GM12892 (cell line): Measurements from ENCODE around the gene CCL8. TPM values are rescaled to one million over a fixed set of nuclear protein-coding genes. Genes with fewer than 3 reads are reported as not detected.

Source experiments
- DNase-seq: peaks from one replicate; pipeline ENCODE4 v3.0.0; 2011; ENCODE audit not compliant: insufficient read length
- FAIRE-seq: peaks from 2 replicates; lab custom pipeline; 2011; peaks lifted over from hg19 to GRCh38; lab: Jason Lieb, UNC
- POLR2A ChIP-seq: IDR thresholded peaks from 2 replicates; pipeline ENCODE4 v1.6.1; 2011; ENCODE audit warnings: low read depth, low read length, control low read depth
- POLR2AphosphoS5 ChIP-seq: IDR thresholded peaks from 2 replicates; pipeline ENCODE4 v1.6.1; 2011; ENCODE audit warnings: low read depth, low read length, control low read depth
- TAF1 ChIP-seq: IDR thresholded peaks from 2 replicates; pipeline ENCODE4 v1.6.1; 2011; ENCODE audit warnings: low read depth, mild to moderate bottlenecking, control low read depth, low read length, borderline replicate concordance
- polyA plus RNA-seq: library from polyadenylated mRNA; unstranded; fragments of >200 nt; gene quantifications from one replicate; pipeline ENCODE4 v1.2.1, GENCODE V29; 2012; ENCODE audit warnings: missing spikeins, inconsistent platforms; ENCODE audit not compliant: missing spikeins

The CCL8 gene
- not detected for polyA plus RNA-seq

DNA sequence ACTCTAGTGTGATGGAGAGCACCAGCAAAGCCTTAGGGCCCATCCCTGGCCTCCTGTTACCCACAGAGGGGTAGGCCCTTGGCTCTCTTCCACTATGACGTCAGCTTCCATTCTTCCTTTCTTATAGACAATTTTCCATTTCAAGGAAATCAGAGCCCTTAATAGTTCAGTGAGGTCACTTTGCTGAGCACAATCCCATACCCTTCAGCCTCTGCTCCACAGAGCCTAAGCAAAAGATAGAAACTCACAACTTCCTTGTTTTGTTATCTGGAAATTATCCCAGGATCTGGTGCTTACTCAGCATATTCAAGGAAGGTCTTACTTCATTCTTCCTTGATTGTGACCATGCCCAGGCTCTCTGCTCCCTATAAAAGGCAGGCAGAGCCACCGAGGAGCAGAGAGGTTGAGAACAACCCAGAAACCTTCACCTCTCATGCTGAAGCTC lies at the start of gene CCL8:
TSS of gene CCL8 (plus strand) at position 397 of the 445 bp plus-strand sequence. CDS start 67 bp downstream, outside the sequence.
- TF ChIP-seq POLR2AphosphoS5, result no peak
- no peak for TF ChIP-seq POLR2A
- TF ChIP-seq TAF1, result no peak
- no peak for FAIRE-seq
- no peak for DNase-seq

DNA sequence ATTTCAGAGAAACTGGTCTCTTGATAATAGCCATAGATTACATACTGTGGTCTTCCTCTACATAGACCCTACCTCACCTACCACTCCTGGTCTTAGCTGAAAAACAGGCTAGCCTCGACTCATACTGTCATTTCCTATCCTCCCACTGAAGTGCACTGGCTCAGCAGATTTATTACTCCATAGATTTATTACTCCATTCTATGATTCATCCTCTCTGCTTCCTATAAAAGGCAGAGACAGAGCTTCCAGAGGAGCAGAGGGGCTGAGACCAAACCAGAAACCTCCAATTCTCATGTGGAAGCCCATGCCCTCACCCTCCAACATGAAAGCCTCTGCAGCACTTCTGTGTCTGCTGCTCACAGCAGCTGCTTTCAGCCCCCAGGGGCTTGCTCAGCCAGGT lies 49.3 kb upstream of the CCL8 start, which contains the start of gene CCL7:
TSS of gene CCL7 (plus strand) at position 253 of the 400 bp plus-strand sequence. CDS start at position 323, 70 bp downstream.
- FAIRE-seq (no peak), DNase-seq (no peak)
- TF ChIP-seq TAF1, result no peak
- TF ChIP-seq POLR2A, result no peak
- TF ChIP-seq POLR2AphosphoS5, result no peak

DNA sequence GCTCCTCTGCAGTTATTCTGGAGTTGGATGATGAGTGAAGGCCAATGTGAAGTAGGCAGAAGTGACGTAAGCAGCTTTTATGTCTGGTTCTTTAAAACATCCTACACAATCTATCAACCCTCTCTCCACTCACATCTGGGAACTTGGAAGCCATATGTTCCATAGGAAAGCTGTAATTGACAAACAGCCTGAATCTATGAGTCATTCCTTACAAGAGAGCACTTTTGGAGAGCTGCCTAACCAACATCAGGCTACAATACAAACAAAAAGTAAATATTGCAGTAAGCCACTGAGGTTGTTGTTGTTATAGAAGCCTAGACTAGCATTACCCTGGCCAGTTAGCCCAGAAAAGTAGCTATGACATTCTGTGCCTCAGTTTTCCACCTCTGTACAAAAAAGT lies 43.4 kb upstream of the CCL8 start:
- DNase-seq (no peak), FAIRE-seq (no peak)
- TF ChIP-seq TAF1, result no peak
- TF ChIP-seq POLR2AphosphoS5, result no peak
- no peak for TF ChIP-seq POLR2A

DNA sequence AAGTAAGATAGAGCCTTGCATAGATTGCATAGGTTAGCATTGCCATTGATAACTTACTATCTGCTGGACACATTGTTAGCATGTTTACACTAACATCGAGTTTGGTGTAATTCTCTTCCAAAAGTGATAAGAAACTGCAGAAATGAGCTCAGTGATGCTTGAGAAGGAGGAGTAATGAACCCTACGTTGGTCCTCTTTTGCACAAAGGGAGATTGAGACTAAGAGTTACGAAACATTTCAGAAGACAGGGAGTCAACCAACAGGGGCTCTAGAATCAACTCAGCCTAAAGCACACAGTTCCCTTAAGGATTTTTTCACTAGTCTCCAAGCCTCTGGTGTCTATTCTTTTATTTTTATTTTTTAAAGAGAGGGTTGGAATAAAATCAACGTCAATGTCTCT lies 42.4 kb upstream of the CCL8 start:
- no peak for FAIRE-seq
- no peak for TF ChIP-seq TAF1
- TF ChIP-seq POLR2A, result no peak
- TF ChIP-seq POLR2AphosphoS5, result no peak
- DNase-seq, result no peak

DNA sequence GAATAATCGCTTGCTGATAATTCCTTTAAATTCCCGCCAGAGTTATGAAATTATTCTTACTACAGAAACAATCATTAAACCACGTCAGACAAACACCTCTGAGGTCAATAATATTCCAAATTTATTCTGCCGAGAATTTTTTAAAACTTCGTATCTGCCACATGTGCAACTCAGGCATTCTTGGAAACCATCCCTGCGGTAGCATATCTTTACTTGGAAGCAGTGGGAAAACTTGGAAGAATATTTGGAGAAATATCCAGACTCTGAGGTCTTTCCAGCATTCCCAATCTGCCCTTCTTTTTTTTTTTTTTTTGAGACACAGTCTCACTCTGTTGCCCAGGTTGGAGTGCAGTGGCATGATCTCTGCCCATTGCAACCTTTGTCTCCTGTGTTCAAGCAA lies 35.7 kb upstream of the CCL8 start:
- no peak for TF ChIP-seq POLR2AphosphoS5
- no peak for TF ChIP-seq POLR2A
- no peak for TF ChIP-seq TAF1
- DNase-seq (no peak), FAIRE-seq (no peak)

DNA sequence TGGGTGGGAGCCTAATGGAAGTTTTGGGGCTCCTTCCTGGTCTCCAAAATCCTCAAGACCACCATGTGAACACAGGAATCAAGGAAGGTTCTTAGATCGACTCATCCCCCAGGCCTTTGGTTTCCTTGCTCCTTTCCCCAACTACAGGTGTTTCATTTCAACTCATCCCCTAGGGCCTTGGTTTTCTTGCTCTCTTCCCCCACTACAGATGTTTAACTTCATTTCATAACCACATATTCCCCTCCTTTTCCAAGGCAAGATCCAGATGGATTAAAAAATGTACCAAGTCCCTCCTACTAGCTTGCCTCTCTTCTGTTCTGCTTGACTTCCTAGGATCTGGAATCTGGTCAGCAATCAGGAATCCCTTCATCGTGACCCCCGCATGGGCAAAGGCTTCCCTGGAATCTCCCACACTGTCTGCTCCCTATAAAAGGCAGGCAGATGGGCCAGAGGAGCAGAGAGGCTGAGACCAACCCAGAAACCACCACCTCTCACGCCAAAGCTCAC lies 33.9 kb upstream of the CCL8 start, which contains the start of gene CCL11:
TSS of gene CCL11 (plus strand) at position 457 of the 507 bp plus-strand sequence. CDS start 67 bp downstream, outside the sequence.
- DNase-seq, result no peak
- TF ChIP-seq POLR2A (no peak), TAF1 (no peak), POLR2AphosphoS5 (no peak)
- FAIRE-seq, result no peak

DNA sequence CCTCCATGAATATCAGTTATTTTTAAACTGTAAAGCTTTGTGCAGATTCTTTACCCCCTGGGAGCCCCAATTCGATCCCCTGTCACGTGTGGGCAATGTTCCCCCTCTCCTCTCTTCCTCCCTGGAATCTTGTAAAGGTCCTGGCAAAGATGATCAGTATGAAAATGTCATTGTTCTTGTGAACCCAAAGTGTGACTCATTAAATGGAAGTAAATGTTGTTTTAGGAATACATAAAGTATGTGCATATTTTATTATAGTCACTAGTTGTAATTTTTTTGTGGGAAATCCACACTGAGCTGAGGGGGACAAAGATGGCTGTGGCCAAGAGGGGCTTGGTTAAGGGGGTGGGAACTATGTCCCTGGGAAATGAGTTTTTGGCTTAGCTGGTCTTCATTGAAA lies 31.4 kb upstream of the CCL8 start:
- FAIRE-seq (no peak), DNase-seq (no peak)
- TF ChIP-seq TAF1 (no peak), POLR2AphosphoS5 (no peak), POLR2A (no peak)

DNA sequence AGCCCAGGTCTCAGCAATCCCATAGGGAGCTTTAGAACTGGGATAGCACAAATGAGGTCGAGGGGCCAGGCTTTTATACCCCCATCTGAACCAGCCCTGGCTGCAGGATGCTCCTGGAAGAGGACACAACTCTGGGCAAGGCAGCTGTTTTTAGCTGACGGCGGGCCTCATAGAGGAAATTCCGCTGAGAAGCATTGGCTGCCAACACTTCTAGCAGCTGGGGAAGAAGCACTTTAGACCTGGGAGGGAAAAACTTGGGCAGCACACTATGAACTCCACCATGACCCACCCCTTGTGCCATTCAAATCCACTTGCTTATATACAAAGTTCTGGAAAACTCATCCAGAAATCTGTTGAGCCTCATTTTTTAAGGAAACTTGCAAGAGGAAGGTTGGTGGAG lies 28.6 kb upstream of the CCL8 start:
- FAIRE-seq (no peak), DNase-seq (no peak)
- TF ChIP-seq POLR2A, result no peak
- TF ChIP-seq TAF1, result no peak

DNA sequence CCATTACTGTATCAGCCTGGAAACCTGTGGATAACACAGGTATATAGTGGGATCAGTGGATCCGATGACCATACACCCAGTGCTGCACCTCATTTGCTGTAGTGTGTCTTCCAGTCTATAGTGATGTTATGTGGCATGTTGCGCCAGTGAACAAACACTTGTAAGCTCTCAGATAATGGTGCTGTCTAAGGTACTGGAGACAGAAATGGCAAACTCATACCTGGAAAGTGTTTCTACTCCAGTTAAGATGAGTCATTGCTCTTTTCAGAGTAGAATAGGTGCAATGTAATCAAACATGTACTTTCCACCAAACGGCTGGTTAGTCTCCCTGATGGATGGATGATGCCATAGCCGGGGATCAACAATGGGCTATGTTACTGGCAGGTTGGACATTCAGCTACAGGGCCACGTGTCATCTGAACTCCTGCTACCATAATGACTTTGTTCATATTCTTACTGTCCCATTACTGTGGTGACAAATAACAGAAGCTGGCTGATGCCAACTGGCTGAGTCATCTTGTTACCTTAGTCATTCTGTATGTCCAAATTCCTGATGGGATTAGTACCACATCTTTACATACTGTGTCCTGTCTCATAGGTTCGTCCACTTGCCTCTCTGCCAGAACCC lies 27.4 kb upstream of the CCL8 start:
- no peak for DNase-seq
- FAIRE-seq, result no peak
- no peak for TF ChIP-seq POLR2AphosphoS5
- TF ChIP-seq TAF1, result no peak
- no peak for TF ChIP-seq POLR2A

DNA sequence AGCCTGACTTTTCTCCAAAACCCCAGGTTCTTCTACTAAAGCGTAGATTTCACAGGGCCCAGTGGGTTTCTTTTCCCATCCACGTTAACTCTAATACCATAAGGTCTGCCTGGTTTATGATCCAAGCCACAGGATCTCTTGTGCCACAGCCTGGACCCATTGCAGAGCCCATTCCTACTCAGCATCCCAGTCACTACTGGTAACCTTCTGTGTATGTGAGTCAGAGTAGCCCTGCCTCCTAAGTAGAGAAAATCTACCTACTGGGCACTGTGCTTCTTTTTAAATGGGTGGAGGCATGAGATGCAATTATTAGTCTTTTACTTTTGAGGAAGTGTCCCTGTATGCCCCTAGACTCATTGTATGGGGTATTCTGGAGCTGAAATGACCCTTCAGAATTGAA lies 20.2 kb upstream of the CCL8 start:
- TF ChIP-seq POLR2A, result no peak
- no peak for TF ChIP-seq TAF1
- TF ChIP-seq POLR2AphosphoS5, result no peak

DNA sequence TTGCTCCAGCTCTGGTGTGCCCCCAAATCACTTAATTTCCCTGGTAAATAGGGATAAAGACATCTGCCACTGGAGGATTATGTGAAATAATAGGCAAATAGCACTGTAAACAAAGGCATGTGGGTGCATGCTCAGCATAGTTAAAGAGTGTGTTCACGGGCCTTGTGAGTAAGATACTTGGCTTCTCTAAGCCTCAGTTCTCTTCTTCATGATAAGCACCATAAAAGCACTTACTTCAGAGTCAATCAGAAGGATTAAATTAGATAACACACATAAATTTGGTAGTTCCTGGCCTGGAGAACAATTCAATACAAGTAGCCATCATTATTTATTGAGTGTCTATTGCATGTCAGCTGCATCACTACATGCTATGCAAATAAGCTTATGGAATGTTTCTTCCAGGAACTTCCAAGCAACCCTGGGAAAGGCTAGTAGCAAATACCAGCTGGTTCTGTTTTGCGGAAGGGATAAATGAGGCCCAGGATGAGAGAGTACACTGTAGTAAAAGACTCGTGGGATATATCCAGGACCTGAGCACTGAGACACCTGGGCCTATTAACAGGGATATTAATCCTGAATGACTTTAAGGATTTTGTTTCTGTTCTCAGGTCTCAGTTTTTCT lies 19.2 kb upstream of the CCL8 start:
- TF ChIP-seq POLR2A, result no peak
- no peak for TF ChIP-seq POLR2AphosphoS5
- TF ChIP-seq TAF1, result no peak
- no peak for DNase-seq
- FAIRE-seq, result no peak

More for the DNA sequence above, 20.2 kb upstream of the CCL8 start:
- DNase-seq (no peak), FAIRE-seq (no peak)
